ENCODE data around the gene KLHL34.

The KLHL34 gene

GRCh38 chrX:21610168-21610567 lies 48.0 kb downstream of the KLHL34 start:
- no peak for DNase-seq (ENCODE audit: low spot score)
- in situ Hi-C loops (cut with MboI; ENCODE audit: low sequenced_read_pairs, unreplicated experiment): no loop called here
- no peak for TF ChIP-seq CTCF (IDR thresholded peaks at IDR 0.05; ENCODE audit: borderline replicate concordance, control extremely low read depth, extremely low read depth, insufficient read depth, missing control alignments)

DNA sequence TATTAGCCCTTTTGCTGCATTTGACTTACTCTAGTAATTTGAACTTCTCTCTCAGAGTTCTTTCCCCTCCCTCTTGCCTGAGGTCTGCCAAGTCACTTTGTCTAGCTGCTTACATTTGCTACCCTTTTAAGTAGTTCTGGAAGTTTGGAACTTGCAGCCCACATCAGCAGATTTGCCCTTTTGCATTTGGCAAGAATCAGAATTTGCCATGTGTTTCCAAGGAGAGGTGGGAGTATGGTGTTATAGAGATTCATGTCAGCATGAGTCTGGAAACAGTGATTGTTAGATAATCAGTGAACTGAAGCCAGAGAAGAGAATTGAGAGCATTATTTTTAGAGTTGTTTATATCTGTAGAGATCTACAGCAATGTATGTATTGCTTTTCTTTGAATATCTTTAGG lies 52.1 kb downstream of the KLHL34 start:
- in situ Hi-C loops (cut with MboI; ENCODE audit: low sequenced_read_pairs, unreplicated experiment): no loop called here
- no peak for DNase-seq (ENCODE audit: low spot score)
- TF ChIP-seq CTCF (IDR thresholded peaks at IDR 0.05; ENCODE audit: borderline replicate concordance, control extremely low read depth, extremely low read depth, insufficient read depth, missing control alignments): no peak

All from GM13976 (cell line).